Erythroblast (primary cell): ENCODE measurements around the gene GNAZ.

Experiments
- GATA1 ChIP-seq: IDR thresholded peaks from 2 replicates; pipeline ENCODE4 v1.6.1; 2011; ENCODE audit warnings: low read depth, mild to moderate bottlenecking, control low read depth, low read length, moderate library complexity
- POLR2A ChIP-seq: IDR thresholded peaks from 2 replicates; pipeline ENCODE4 v1.6.1; 2011; ENCODE audit warnings: mild to moderate bottlenecking, low read length

GRCh38 chr22:23042179-23042578 is 28.1 kb upstream of the GNAZ start:
- no peak for TF ChIP-seq POLR2A
- TF ChIP-seq GATA1 = no peak
